Hepatocyte (in vitro differentiated cells): ENCODE measurements around the gene OSTN. TPM values are rescaled to one million over a fixed set of nuclear protein-coding genes. Genes with fewer than 3 reads are reported as not detected.

Source experiments
- DNase-seq: peaks from one replicate; pipeline ENCODE4 v3.0.0-alpha.2; 2016; ENCODE audit warnings: low spot score
- H2AFZ ChIP-seq: fragments of 200-600 bp; sonication (generic); 2 replicates; pipeline ENCODE4 v1.6.0; 2016; ENCODE audit warnings: antibody characterized with exemption, mild to moderate bottlenecking
- H3K27ac ChIP-seq: fragments of 200-600 bp; sonication (generic); 2 replicates; pipeline ENCODE4 v1.5.1; 2016; ENCODE audit warnings: mild to moderate bottlenecking
- H3K27me3 ChIP-seq: fragments of 200-600 bp; sonication (generic); 2 replicates; pipeline ENCODE4 v1.6.1; 2016
- H3K36me3 ChIP-seq: fragments of 200-600 bp; sonication (generic); replicated peaks from 2 replicates; pipeline ENCODE4 v1.5.1; 2016; ENCODE audit warnings: low read depth; ENCODE audit not compliant: insufficient read depth
- H3K4me1 ChIP-seq: fragments of 200-600 bp; sonication (generic); 2 replicates; pipeline ENCODE4 v1.5.1; 2016; ENCODE audit warnings: mild to moderate bottlenecking, moderate library complexity; ENCODE audit not compliant: insufficient read depth
- H3K4me2 ChIP-seq: fragments of 200-600 bp; sonication (generic); 2 replicates; pipeline ENCODE4 v1.6.0; 2016
- H3K4me3 ChIP-seq: fragments of 200-600 bp; sonication (generic); 2 replicates; pipeline ENCODE4 v1.5.1; 2016; ENCODE audit warnings: mild to moderate bottlenecking
- H3K79me2 ChIP-seq: fragments of 200-600 bp; sonication (generic); 2 replicates; pipeline ENCODE4 v1.6.0; 2017; ENCODE audit warnings: mild to moderate bottlenecking
- H3K9me2 ChIP-seq: fragments of 200-600 bp; sonication (generic); replicated peaks from 2 replicates; pipeline ENCODE4 v1.6.0; 2017; ENCODE audit warnings: mild to moderate bottlenecking; ENCODE audit not compliant: insufficient read depth
- H3K9me3 ChIP-seq: fragments of 200-600 bp; sonication (generic); 2 replicates; pipeline ENCODE4 v1.5.1; 2016; ENCODE audit warnings: low read depth, mild to moderate bottlenecking
- H4K20me1 ChIP-seq: fragments of 200-600 bp; sonication (generic); 2 replicates; pipeline ENCODE4 v1.6.0; 2016; ENCODE audit warnings: mild to moderate bottlenecking; ENCODE audit not compliant: insufficient read depth, poor library complexity, severe bottlenecking
- CTCF ChIP-seq: fragments of 200-600 bp; sonication (generic); IDR thresholded peaks from 2 replicates; pipeline ENCODE4 v1.5.1; 2016; ENCODE audit warnings: antibody characterized with exemption, mild to moderate bottlenecking; ENCODE audit not compliant: poor library complexity
- EZH2 ChIP-seq: fragments of 200-600 bp; sonication (generic); IDR thresholded peaks from 2 replicates; pipeline ENCODE4 v1.6.1; 2016; ENCODE audit warnings: antibody characterized with exemption, mild to moderate bottlenecking, borderline replicate concordance
- EZH2phosphoT487 ChIP-seq: fragments of 200-600 bp; sonication (generic); IDR thresholded peaks from one replicate; pipeline ENCODE4 v1.6.1; 2018; ENCODE audit warnings: antibody characterized with exemption, mild to moderate bottlenecking, low read depth, moderate library complexity; ENCODE audit not compliant: unreplicated experiment, severe bottlenecking
- WGBS: methylation state at CpG from one replicate; pipeline ENCODE4 v1.1.6; 2016; ENCODE audit warnings: low lambda C conversion rate; ENCODE audit errors: missing lambda C conversion rate; 5-methylcytosine and 5-hydroxymethylcytosine counted together
- polyA plus RNA-seq: library from polyadenylated mRNA; unstranded; fragments of >200 nt; fragmentation: Nextera tagmentation; extraction: Ambion mirVana; gene quantifications from 2 replicates; pipeline ENCODE4 v1.2.1, GENCODE V29; 2016
- total RNA-seq: library from RNA; depleted of rRNA; stranded (reverse); fragments of >200 nt; gene quantifications from 2 replicates; pipeline ENCODE4 v1.2.3, GENCODE V29; 2014

The OSTN gene
- total and polyA plus RNA-seq, 2 experiments from 2014 or later, result 1.4 to 17.4 TPM

- H4K20me1 ChIP-seq, result no peaks in the 10 kb centered on the region
- H3K79me2 ChIP-seq, result no peaks in the 10 kb centered on the region
- no peak overlapping the region for H3K27ac ChIP-seq
- H3K4me3 ChIP-seq, result no peak overlapping the region
- H3K4me1 ChIP-seq, result no peaks in the 10 kb centered on the region
- H3K9me2 ChIP-seq, result no peaks in the 10 kb centered on the region
- H2AFZ ChIP-seq, result no peak overlapping the region
- DNase-seq, result no peak
- TF ChIP-seq CTCF, result no peak
- TF ChIP-seq EZH2, result no peak
- TF ChIP-seq EZH2phosphoT487, result no peak
- H3K36me3 ChIP-seq, result no peaks in the 10 kb centered on the region
- H3K27me3 ChIP-seq, result no peaks in the 10 kb centered on the region
- no peak overlapping the region for H3K4me2 ChIP-seq
- H3K9me3 ChIP-seq, result no peaks in the 10 kb centered on the region
These were observed 57.4 kb downstream of the OSTN start for GRCh38 chr3:191256405-191256804.

GRCh38 chr3:191257286-191257685 lies 58.2 kb downstream of the OSTN start:
- DNase-seq, result no peak
- no peaks in the 10 kb centered on the region for H3K27me3 ChIP-seq
- no peaks in the 10 kb centered on the region for H3K79me2 ChIP-seq
- H3K9me3 ChIP-seq, result no peaks in the 10 kb centered on the region
- H4K20me1 ChIP-seq, result no peaks in the 10 kb centered on the region
- H3K36me3 ChIP-seq, result no peaks in the 10 kb centered on the region
- no peaks in the 10 kb centered on the region for H3K4me1 ChIP-seq
- WGBS, result 91% methylated on average over 2 of the region's 2 CpGs
- no peaks in the 10 kb centered on the region for H3K9me2 ChIP-seq
- TF ChIP-seq CTCF (no peak), EZH2 (no peak), EZH2phosphoT487 (no peak)
- no peak overlapping the region for H3K4me3 ChIP-seq
- H2AFZ ChIP-seq, result no peak overlapping the region
- H3K27ac ChIP-seq, result no peak overlapping the region
- no peak overlapping the region for H3K4me2 ChIP-seq

- H3K4me1 ChIP-seq, result no peaks in the 10 kb centered on the region
- H2AFZ ChIP-seq, result no peak overlapping the region
- no peak overlapping the region for H3K4me2 ChIP-seq
- H3K79me2 ChIP-seq, result no peaks in the 10 kb centered on the region
- H3K9me2 ChIP-seq, result no peaks in the 10 kb centered on the region
- H3K27ac ChIP-seq, result no peak overlapping the region
- no peaks in the 10 kb centered on the region for H4K20me1 ChIP-seq
- WGBS, result 7% methylated on average over 1 of the region's 1 CpG
- TF ChIP-seq EZH2 (no peak), CTCF (no peak), EZH2phosphoT487 (no peak)
- H3K27me3 ChIP-seq, result no peaks in the 10 kb centered on the region
- H3K4me3 ChIP-seq, result no peak overlapping the region
- no peaks in the 10 kb centered on the region for H3K36me3 ChIP-seq
- no peaks in the 10 kb centered on the region for H3K9me3 ChIP-seq
- DNase-seq, result no peak
These were observed 60.4 kb downstream of the OSTN start for GRCh38 chr3:191259486-191259885.

DNA sequence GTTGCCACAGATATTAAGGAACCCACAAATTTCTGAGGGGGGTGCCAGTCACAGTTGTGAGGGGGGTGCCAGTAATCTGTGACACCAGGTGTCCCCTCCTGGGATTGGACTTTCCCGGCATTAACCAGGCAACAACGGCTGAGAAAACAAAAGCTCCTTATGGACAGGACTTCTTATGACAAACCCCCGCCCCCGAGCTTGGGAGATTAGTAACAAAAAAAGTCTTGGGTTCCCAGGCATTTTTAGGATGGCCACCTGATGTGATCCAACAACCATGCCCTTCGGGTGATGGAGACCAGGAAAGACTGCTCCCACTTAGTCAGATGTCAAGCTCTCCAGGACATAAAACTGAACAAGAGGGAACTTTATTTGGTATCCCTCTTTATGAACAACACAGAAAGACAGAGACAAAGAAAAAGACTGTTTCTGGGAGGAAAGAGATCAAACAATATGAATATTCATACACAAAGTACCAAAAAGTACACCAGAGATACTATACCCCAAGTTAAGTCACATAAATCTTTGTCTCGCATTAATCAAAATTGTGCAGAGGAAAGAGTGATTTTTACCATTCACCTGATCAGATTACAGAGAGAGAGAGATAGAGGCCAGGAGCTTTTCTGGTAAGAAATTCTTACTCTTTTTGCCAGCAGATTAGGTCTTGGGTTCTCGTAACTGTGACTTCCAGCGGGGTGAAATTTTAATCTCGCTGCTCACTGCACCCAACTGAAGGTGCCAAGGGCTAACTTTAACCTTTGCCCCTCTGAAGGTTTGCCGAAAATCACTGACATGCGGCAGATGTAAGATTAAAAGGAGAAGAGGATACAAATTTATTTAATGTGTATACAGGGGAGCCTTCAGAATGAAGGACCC lies 61.6 kb downstream of the OSTN start:
- no peaks in the 10 kb centered on the region for H3K27me3 ChIP-seq
- H2AFZ ChIP-seq, result no peak overlapping the region
- no peak for DNase-seq
- H4K20me1 ChIP-seq, result no peaks in the 10 kb centered on the region
- H3K27ac ChIP-seq, result no peak overlapping the region
- no peak overlapping the region for H3K4me2 ChIP-seq
- H3K9me3 ChIP-seq, result no peaks in the 10 kb centered on the region
- no peaks in the 10 kb centered on the region for H3K9me2 ChIP-seq
- no peaks in the 10 kb centered on the region for H3K79me2 ChIP-seq
- H3K4me3 ChIP-seq, result no peak overlapping the region
- H3K36me3 ChIP-seq, result no peaks in the 10 kb centered on the region
- WGBS, result 74% methylated on average over 11 of the region's 11 CpGs
- H3K4me1 ChIP-seq, result no peaks in the 10 kb centered on the region
- TF ChIP-seq EZH2phosphoT487, result no peak
- TF ChIP-seq CTCF, result no peak
- TF ChIP-seq EZH2, result no peak
